HG03575 (cell line): ENCODE data around the gene DPF1.

Source experiments
- ATAC-seq: cut with Tn5 transposase; IDR thresholded peaks from one replicate; pipeline ENCODE4 v1.9.1; 2021; ENCODE audit not compliant: unreplicated experiment, insufficient number of reproducible peaks, low FRiP score; ENCODE audit errors: extremely low read depth

Gene DPF1

DNA sequence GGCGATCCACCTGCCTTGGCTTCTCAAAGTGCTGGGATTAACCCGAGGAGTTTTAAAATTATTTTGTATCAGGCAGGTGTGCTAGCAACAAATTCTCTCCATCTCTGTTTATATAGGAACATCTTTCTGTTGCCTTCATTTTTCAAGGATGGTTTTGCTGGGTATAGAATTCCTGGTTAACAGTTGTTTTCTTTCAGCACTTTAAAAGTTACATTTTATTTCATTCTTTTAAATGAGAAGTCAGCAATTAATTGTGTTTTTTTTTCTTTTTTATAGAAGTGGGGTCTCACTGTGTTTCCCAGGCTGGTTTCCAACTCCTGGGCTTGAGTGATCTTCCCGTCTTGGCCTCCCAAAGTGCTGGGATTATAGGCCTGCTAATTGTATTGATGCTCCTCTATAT lies 44.0 kb downstream of the DPF1 start:
- ATAC-seq, result no peak

DNA sequence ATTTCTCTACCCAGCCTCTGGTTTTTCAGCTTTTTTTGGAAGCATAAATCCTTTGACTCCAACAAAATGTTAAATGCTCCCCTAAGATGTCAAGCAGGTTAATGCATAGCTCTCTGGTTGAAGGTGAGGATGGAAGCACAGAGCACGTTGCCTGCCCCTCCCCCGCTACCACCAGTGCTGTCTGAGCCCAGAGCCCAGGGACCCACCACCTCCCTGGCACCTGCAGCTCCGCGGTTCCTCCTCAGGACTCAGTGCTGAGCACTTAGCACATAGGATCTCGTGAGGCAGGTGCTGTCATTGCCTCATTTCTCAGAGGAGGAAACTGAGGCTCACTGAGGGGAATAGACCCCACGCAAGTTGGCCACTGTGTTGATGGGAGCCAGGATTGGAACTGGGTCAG lies 48.6 kb downstream of the DPF1 start:
- ATAC-seq, result no peak

- ATAC-seq, result no peak
These were observed 50.6 kb downstream of the DPF1 start for GRCh38 chr19:38173291-38174041.

DNA sequence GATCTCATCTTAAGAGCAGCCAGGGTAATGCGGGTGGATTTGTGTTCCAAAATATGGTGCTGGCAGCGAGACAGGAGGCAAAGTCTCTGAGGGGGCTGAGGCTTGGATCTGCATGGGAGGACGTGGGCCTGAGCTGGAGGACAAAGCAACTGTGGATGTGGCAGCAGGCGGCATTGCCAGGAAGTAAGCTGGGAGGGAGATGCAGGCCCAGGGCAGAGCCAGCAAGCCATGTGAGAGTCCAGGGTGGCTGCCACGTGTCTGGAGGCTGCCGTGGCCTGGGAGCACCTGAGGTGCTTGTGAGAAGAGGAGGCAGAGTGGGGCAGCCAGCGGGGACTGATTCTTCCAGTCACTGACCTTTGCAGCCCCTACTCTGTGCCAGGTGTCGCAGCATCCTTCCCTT lies 52.0 kb downstream of the DPF1 start:
- no peak for ATAC-seq

- no peak for ATAC-seq
These were observed 53.7 kb downstream of the DPF1 start for GRCh38 chr19:38170334-38170733.

DNA sequence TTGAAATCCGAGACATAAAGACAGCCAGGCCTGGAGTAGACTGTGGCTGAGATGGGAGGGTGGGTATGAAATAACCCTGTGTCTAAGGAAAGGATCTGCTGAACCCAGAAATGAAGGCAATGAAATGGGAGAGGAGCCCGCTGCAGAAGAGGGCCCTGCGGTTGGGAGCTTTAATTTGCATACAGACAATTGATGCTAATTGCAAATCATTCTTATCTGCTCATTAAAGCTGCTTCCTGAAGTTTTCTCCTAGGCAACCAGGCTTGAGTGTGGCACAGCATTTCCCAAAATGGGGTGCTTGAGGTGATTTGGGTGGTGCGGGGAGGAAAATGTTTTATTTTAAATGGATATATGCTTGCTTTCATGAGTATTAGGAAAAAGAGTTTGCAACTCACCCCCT lies 55.4 kb downstream of the DPF1 start:
- ATAC-seq, result no peak

DNA sequence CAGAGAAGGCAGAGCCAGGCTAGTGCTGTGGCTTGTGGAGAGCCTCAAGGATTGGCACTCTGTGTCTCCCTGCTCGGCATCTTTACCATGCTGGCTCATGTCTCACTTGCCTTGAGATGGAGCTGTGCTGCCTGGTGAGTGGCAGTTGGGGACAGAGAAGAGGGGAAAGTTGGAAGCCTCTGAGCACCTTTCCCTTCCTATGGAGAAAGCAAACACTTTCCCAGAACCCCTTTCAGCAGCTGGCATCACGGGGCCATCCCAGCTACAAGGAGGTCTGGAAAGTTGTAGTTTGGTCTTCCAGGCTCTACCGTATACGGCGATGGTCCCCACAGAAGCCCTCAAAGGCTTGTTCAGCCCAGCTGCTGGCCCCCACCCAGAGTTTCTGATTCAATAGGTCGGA lies 58.7 kb downstream of the DPF1 start:
- ATAC-seq, result no peak

- ATAC-seq, result no peak
These were observed 59.5 kb downstream of the DPF1 start for GRCh38 chr19:38164526-38164925.

GRCh38 chr19:38163419-38164290 lies 60.4 kb downstream of the DPF1 start:
- ATAC-seq, result no peak

DNA sequence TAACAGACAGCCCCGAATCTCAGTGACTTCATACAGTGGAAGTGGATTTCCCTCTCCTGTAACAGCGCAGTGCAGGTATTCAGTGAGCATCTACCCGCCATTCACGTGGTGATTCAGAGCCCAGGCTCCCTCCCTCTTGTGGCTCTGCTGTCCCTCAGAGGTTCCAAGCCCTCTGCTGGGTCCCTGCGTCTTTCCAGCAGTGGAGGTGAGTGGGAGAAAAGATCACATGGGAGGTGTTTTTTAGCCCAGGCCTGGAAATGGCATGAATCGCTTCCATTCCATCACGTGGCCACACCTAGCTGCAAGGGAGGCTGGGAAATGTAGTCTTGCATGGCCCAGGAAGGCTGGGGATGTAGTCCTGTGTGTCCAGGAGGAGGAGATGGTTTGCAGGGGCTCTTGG lies 61.4 kb downstream of the DPF1 start:
- ATAC-seq, result no peak

DNA sequence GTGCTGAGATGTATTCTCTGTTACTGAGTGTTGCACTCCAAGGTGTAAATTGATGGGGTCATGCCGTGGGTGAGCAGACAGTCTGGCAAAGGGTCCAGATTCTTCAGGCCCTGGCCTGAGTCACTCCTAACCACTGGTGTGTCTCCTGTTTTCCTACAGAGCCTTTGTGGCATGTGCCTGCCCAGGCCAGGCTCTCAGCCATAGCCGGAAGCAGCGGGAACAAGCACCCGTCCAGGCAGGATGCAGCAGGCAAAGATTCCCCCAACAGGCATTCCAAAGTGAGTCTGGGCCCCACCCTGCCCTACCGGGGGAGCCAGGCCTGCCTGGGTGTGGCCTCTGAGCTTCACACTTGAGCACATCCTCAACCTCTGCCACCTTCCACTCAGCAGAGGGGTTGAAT lies 61.9 kb downstream of the DPF1 start:
- ATAC-seq, result no peak
